NCI-H1048 (cell line): ENCODE data around the gene IPPK.

ENCODE experiments used
- DNase-seq: peaks from one replicate; lab custom pipeline; 2025; lab: John Stamatoyannopoulos, UW

IPPK gene

DNA sequence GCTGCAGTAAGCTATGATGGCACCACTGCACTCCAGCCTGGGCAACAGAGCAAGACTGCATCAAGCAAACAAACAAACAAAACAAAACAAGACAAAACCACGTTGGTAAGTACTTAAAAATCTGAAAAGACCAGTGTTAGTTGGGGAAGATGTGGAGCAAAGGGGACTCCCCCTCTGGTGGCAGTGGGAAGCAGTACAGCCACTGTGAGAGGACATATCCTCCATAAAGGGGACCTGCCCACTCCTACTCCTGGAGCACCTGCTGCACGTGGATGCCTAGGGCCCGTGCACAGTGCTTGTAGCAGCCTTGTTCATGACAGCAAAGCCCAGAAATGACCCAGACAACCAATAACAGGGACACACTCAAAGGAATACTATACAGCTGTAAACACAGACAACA is 17.0 kb upstream of the IPPK start:
- no peak for DNase-seq

- DNase-seq, result no peak
Observed at GRCh38 chr9:92685022-92685421, 15.1 kb upstream of the IPPK start.

GRCh38 chr9:92682269-92682668 is 12.3 kb upstream of the IPPK start:
- DNase-seq, result no peak

DNA sequence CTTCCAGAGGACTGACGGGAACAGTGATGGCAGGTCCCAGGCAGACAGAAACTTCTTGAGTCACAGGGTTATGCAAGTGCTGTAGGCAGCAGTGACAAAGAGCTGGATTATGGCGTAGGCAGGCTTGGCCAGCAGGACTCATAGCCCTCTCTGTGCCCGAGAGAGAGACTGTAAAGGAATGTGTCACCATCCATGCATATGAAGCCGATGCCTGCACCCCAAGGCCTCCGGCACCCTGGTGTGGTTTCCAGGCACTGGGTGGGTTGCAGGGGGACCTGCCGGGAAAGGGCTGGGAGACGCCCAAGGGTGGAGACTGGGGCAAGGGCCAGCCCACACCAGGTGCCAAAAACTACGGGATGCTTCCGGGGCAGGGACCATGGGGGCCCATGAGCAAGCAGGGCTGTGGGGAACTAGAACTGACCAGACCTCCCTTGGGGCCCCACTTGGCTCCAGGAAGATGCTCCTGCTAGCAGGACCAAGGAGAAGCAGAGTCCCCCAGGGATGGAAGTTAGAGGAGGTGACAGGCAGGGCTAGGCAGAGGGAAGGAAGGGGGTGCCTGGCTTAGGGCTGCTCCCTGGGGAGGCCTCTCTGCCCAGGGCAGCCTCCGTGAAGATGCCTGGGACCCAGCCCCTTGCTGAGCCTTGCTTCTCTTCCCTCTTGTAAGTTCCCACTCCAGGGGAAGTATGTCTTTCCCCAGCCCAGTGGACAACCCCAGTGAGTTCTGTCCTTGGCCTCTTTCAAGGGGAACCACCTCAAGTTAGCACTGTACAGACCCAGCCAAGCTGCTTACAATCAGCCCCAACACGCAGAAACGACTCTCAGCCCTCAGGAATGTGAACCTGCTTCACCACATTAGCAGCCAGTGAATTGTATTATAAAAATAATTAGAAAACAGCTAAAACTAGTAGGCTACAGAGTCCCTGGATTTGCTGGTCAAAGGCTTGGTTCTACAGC is 10.5 kb upstream of the IPPK start:
- DNase-seq, result no peak

- DNase-seq, result no peak
Observed at GRCh38 chr9:92679413-92680165, 9.7 kb upstream of the IPPK start.

DNA sequence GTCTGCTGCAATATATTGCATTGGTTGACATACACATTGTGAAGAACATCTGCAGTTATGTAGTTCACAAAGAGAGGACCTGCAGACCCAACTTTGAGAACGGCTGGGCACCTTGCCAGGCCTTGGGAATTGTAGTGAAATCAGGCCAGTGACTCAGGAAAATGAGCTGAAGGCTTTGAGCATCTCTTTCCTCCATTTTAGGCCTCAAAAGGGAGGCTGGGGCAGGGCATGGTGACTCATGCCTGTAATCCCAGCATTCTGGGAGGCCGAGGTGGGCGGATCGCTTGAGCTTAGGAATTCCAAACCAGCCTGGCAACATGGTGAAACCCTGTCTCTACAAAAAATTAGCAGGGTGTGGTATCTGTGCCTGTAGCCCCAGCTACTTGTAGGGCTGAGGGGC is 1.4 kb upstream of the IPPK start:
- DNase-seq, result no peak

GRCh38 chr9:92669527-92669889 is 423 bp downstream of the IPPK start:
- no peak for DNase-seq

GRCh38 chr9:92668746-92669526 is 995 bp downstream of the IPPK start:
- no peak for DNase-seq

- DNase-seq, result no peak
Observed at GRCh38 chr9:92666912-92667532, 2.9 kb downstream of the IPPK start.

DNA sequence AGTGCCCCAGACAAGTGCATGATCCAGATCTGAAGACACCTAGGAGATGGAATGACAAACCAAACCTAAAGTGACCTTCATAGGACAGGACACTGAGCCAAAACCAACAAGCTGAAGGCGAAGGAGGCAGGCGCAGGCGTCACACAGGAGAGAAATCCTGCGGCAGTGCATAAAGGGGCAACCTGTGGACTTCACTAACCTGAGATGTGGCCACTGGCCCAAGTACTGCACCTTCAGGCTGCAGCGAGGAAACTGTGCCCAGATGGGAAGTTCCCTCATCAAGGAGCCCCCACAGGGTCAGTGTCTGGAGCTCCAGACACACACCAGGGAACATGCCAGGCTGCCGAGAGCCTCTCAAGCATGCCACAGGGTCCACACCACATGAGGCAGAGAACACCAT is 3.7 kb downstream of the IPPK start:
- DNase-seq, result no peak

- DNase-seq, result no peak
Observed at GRCh38 chr9:92665836-92666235, 4.1 kb downstream of the IPPK start.

DNA sequence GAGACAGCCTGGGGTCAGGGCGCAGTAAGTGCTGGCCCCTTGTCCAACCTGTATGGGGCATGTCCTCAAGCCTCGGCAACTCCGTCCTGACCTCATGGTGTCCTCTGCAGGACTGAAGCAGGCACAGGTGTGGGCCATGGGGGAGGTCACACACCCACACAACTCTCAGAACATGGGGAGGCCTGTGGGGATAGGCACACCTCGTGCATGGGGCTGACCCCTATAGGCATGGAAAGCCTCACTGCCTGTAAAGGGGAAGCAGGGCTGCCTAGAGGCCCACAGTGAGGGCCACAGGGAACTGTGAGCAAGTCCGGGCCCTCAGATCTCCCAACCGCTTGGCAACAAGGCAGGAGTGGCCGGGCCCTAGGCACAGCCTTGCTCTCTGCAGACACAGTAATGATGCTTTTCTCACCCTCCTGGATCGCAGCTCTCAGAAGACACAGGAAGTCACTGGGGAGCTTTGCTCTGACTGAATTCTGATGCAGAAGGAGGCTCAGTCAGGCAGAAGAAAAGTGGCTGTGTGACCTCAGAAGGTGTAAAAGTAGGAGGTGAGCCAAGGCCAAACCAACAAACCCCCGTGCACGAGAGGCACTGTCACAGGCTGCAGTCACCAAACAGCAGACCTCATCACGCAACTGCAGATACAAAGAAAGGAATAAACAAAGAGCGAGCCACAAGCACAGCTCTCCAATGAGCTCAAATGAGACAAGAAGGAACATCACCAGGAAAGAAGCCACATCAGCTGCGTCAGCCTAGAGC is 5.4 kb downstream of the IPPK start:
- no peak for DNase-seq

GRCh38 chr9:92663951-92664350 is 6.0 kb downstream of the IPPK start:
- no peak for DNase-seq

DNA sequence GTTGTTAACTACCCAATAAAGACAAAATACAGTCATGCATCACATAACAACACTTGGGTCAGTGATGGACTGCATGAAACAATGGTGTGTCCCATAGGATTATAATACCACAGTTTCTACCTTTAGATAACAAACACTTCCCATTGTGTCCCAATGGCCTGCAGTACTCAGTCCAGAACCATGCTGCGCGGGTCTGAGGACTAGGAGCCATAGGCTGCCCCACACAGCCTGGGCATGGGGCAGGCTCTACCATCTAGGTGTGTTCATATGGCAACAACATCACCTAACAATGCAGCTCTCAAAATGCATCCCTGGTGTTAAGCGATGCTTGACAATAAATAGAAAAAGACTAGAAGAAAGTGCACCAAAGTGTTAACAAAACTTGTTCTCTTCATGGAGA is 6.8 kb downstream of the IPPK start:
- DNase-seq, result no peak

DNA sequence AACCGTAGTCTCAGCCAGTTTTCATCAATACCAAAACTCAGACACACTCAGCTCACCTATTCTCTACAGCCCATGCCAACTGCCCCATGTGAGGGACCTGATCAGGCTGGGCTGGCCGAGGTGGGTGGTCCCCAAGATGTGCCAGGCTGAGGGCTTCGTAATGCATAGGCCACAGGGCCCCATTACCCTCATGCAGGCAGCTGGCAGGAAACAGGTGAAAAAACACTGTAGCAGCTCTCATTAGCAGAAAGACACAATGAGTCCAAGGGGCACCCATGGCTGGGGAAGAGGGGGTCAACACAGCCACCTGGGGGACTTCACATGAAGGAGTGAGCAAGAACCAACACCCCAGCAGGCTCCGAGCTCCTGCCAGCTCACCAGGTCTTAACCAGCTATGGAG is 8.2 kb downstream of the IPPK start:
- no peak for DNase-seq

GRCh38 chr9:92661127-92661526 is 8.8 kb downstream of the IPPK start:
- DNase-seq, result no peak

- no peak for DNase-seq
Observed at GRCh38 chr9:92660266-92660665, 9.7 kb downstream of the IPPK start.

DNA sequence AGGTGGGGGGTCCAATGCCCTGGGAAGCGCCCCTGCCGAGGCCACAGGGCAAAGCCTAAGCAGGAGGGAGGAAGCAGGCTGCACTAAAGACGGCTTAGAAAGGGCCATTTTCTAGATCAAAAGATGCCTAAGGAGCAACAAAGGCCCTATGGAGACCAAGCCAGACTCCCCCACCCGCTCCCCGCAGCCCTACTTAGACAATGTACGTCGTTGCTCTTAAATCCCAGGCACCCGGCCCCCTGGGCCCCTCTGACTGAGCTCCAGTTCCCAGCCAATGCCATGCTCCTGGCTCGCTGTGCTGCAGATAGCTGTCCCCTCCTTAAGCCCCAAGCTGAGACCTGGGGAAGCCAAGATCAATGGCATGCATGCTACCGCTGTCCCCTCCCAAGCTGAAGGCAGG is 10.3 kb downstream of the IPPK start:
- no peak for DNase-seq

DNA sequence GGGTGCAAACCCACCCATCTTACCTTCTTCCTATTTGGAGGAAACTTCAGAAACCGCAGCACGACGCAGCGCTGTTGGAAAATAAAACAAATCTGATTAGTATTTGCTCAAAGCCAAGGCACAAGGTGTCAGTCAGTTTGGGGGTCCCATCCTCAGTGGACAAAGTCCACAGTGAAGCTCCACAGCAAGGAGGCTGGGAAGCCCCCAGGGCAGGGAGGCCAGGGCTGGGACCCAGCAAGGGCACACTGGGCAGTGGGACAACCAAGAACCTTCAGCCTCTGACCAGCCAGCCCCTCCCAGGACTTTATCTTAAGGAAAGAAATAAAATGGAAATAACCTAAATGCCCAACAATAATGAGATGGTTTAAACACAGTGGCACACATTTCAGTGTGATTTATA is 11.3 kb downstream of the IPPK start:
- no peak for DNase-seq

GRCh38 chr9:92658176-92658575 is 11.8 kb downstream of the IPPK start:
- no peak for DNase-seq
